SK-N-SH (cell line): ENCODE measurements around the gene LYZL2. TPM values are rescaled to one million over a fixed set of nuclear protein-coding genes. Genes with fewer than 3 reads are reported as not detected.

Experiments used
- CTCF ChIA-PET: fragments of 300-600, 350-600 bp; formaldehyde crosslinking; extraction: SDS; loops from one replicate; lab custom pipeline; 2021; lab: Yijun Ruan, JAX
- POLR2A ChIA-PET: fragments of 350-600 bp; sonication (Branson Sonifier 250); formaldehyde crosslinking; extraction: SDS; loops from one replicate; lab custom pipeline; 2020; ENCODE audit warnings: antibody characterized with exemption, inconsistent platforms; lab: Yijun Ruan, JAX
- DNase-seq: peaks from one replicate; pipeline ENCODE4 v3.0.0; 2012
- H2AFZ ChIP-seq: fragments of 200-600 bp; sonication (generic); 2 replicates; pipeline ENCODE4 v1.8.1; 2016; ENCODE audit warnings: antibody characterized with exemption, mild to moderate bottlenecking, low read depth
- H3F3A ChIP-seq: fragments of 200-600 bp; sonication (generic); replicated peaks from 2 replicates; pipeline ENCODE3; 2016; ENCODE audit warnings: antibody characterized with exemption, mild to moderate bottlenecking; ENCODE audit not compliant: insufficient read depth
- H3K27ac ChIP-seq, 2 experiments: fragments of 200-500 bp in 1 of 2; fragments of 200-600 bp in 1 of 2; sonication (Bioruptor generic) in 1 of 2; sonication (generic), shearing (Covaris generic) in 1 of 2; 2 replicates each; pipeline versions ENCODE4 v1.5.1 to v1.6.1; 2014 to 2016; ENCODE audit warnings: low read depth in 2 of 2, inconsistent platforms in 1 of 2, low read length in 1 of 2, mild to moderate bottlenecking in 1 of 2, mixed read lengths in 1 of 2
- H3K27me3 ChIP-seq: fragments of 200-600 bp; sonication (generic), shearing (Covaris generic); 2 replicates; pipeline ENCODE4 v1.6.1; 2016; ENCODE audit warnings: mixed run types; ENCODE audit not compliant: insufficient read depth
- H3K36me3 ChIP-seq, 2 experiments: fragments of 200-500 bp in 1 of 2; fragments of 200-600 bp in 1 of 2; sonication (Bioruptor generic) in 1 of 2; sonication (generic) in 1 of 2; replicated peaks in 1 of 2; 2 replicates each; pipeline versions ENCODE3 to v1.5.1; 2014 to 2016; ENCODE audit warnings: low read length in 1 of 2, mild to moderate bottlenecking in 1 of 2; ENCODE audit not compliant: insufficient read depth in 2 of 2, control insufficient read depth in 1 of 2
- H3K4me1 ChIP-seq, 2 experiments: fragments of 200-500 bp in 1 of 2; fragments of 200-600 bp in 1 of 2; sonication (Bioruptor generic) in 1 of 2; sonication (generic), shearing (Covaris generic) in 1 of 2; 2 replicates each; pipeline versions ENCODE4 v1.5.1 to v1.6.1; 2014 to 2016; ENCODE audit warnings: low read depth in 1 of 2, low read length in 1 of 2, mixed run types in 1 of 2; ENCODE audit not compliant: insufficient read depth in 2 of 2, control insufficient read depth in 1 of 2
- H3K4me2 ChIP-seq: fragments of 200-600 bp; sonication (generic), shearing (Covaris generic); 2 replicates; pipeline ENCODE4 v1.6.1; 2017; ENCODE audit warnings: mixed run types
- H3K4me3 ChIP-seq, 2 experiments: fragments of 200-500 bp in 1 of 2; fragments of 200-600 bp in 1 of 2; sonication (Bioruptor generic) in 1 of 2; sonication (generic), shearing (Covaris generic) in 1 of 2; 2 replicates each; pipeline versions ENCODE4 v1.5.1 to v1.8.1; 2014 to 2016; ENCODE audit warnings: low read depth in 2 of 2, inconsistent platforms in 1 of 2, low read length in 1 of 2, mild to moderate bottlenecking in 1 of 2, mixed read lengths in 1 of 2, moderate library complexity in 1 of 2
- H3K79me2 ChIP-seq: fragments of 200-600 bp; sonication (generic); 2 replicates; pipeline ENCODE4 v1.8.1; 2017; ENCODE audit warnings: mild to moderate bottlenecking; ENCODE audit not compliant: insufficient read depth
- H3K9ac ChIP-seq: fragments of 200-600 bp; sonication (generic); 2 replicates; pipeline ENCODE4 v1.6.1; 2017; ENCODE audit warnings: mixed run types
- H3K9me2 ChIP-seq: fragments of 200-600 bp; sonication (generic); 2 replicates; pipeline ENCODE4 v1.6.1; 2017; ENCODE audit warnings: mixed run types
- H3K9me3 ChIP-seq: fragments of 200-600 bp; sonication (generic); 2 replicates; pipeline ENCODE4 v1.6.1; 2017; ENCODE audit warnings: mixed run types, mild to moderate bottlenecking, moderate library complexity
- H4K20me1 ChIP-seq: fragments of 200-600 bp; sonication (generic); 2 replicates; pipeline ENCODE4 v1.6.1; 2017; ENCODE audit warnings: mild to moderate bottlenecking, mixed run types; ENCODE audit not compliant: insufficient read depth
- CHD2 ChIP-seq: fragments of 150-350 bp; IDR thresholded peaks from 2 replicates; pipeline ENCODE4 v1.6.1; 2018; ENCODE audit warnings: low read length; ENCODE audit not compliant: partially characterized antibody
- ELF1 ChIP-seq: IDR thresholded peaks from 2 replicates; pipeline ENCODE4 v1.4.0; 2012
- FOSL2 ChIP-seq: IDR thresholded peaks from 2 replicates; pipeline ENCODE4 v1.4.0; 2012; ENCODE audit warnings: low read depth, mild to moderate bottlenecking, moderate library complexity, borderline replicate concordance
- FOXJ3 ChIP-seq: sonication (generic); formaldehyde crosslinking; IDR thresholded peaks from 2 replicates; pipeline ENCODE4 v1.5.1; 2020; ENCODE audit warnings: mild to moderate bottlenecking, missing genetic modification reagents
- FOXM1 ChIP-seq: IDR thresholded peaks from 2 replicates; pipeline ENCODE4 v1.4.0; 2012; ENCODE audit warnings: low read depth, mild to moderate bottlenecking
- GABPA ChIP-seq: IDR thresholded peaks from 2 replicates; pipeline ENCODE4 v1.4.0; 2012; ENCODE audit warnings: low read depth, mild to moderate bottlenecking
- JUND ChIP-seq: IDR thresholded peaks from 2 replicates; pipeline ENCODE4 v1.4.0; 2012
- NFIC ChIP-seq: IDR thresholded peaks from 2 replicates; pipeline ENCODE4 v1.4.0; 2012; ENCODE audit warnings: borderline replicate concordance
- NRF1 ChIP-seq: IDR thresholded peaks from 2 replicates; pipeline ENCODE4 v1.6.1; 2012; ENCODE audit warnings: low read depth, mild to moderate bottlenecking, low read length
- POLR2AphosphoS5 ChIP-seq: IDR thresholded peaks from 2 replicates; pipeline ENCODE4 v1.6.1; 2012; ENCODE audit warnings: low read depth, low read length
- RAD21 ChIP-seq: IDR thresholded peaks from 2 replicates; pipeline ENCODE4 v1.6.1; 2012; ENCODE audit warnings: mild to moderate bottlenecking, low read length
- RCOR1 ChIP-seq: fragments of 150-350 bp; IDR thresholded peaks from 2 replicates; pipeline ENCODE4 v1.6.1; 2017; ENCODE audit warnings: antibody characterized with exemption, low read length
- RFX5 ChIP-seq: IDR thresholded peaks from 2 replicates; pipeline ENCODE4 v1.6.1; 2012; ENCODE audit warnings: mild to moderate bottlenecking, improper control_type of control experiment, low read length
- RXRA ChIP-seq: IDR thresholded peaks from 2 replicates; pipeline ENCODE4 v1.4.0; 2012; ENCODE audit warnings: low read depth, mild to moderate bottlenecking, borderline replicate concordance
- SIN3A ChIP-seq: IDR thresholded peaks from 2 replicates; pipeline ENCODE4 v1.6.1; 2012; ENCODE audit warnings: low read depth, mild to moderate bottlenecking, low read length, moderate library complexity, borderline replicate concordance
- SMC3 ChIP-seq: IDR thresholded peaks from 2 replicates; pipeline ENCODE4 v1.6.1; 2012; ENCODE audit warnings: low read depth, low read length, improper control_type of control experiment
- TAF1 ChIP-seq: IDR thresholded peaks from 2 replicates; pipeline ENCODE4 v1.6.1; 2012; ENCODE audit warnings: low read depth, mild to moderate bottlenecking, low read length, moderate library complexity, borderline replicate concordance
- WGBS: methylation state at CpG from one replicate; pipeline ENCODE4 v1.1.6; 2017; ENCODE audit warnings: low lambda C conversion rate; 5-methylcytosine and 5-hydroxymethylcytosine counted together
- polyA plus RNA-seq, 3 experiments: library from polyadenylated mRNA; depleted of rRNA; stranded (reverse); fragments of >200 nt; gene quantifications; 2 replicates each; pipeline ENCODE4 v1.2.3, GENCODE V29; 2012
- TF ChIP-seq, protein P1 (sequence below): IDR thresholded peaks from 2 replicates; pipeline ENCODE4 v1.4.0; 2012; ENCODE audit warnings: low read depth, borderline replicate concordance
- TF ChIP-seq, protein P2 (sequence below): fragments of 200-600 bp; sonication (generic); IDR thresholded peaks from 2 replicates; pipeline ENCODE4 v1.6.1; 2017; ENCODE audit warnings: antibody characterized with exemption, mild to moderate bottlenecking, moderate library complexity
- TF ChIP-seq, protein P3 (sequence below): IDR thresholded peaks from 2 replicates; pipeline ENCODE4 v1.4.0; 2012; ENCODE audit warnings: low read depth, borderline replicate concordance
- TF ChIP-seq, protein P4 (sequence below): fragments of 150-350 bp; IDR thresholded peaks from 2 replicates; pipeline ENCODE4 v1.6.1; 2016; ENCODE audit warnings: mild to moderate bottlenecking, low read depth, low read length
- TF ChIP-seq, protein P5 (sequence below): IDR thresholded peaks from 2 replicates; pipeline ENCODE4; 2012

LYZL2 gene
- polyA plus RNA-seq, 1 of the 3 experiments (the other 2 are of a cell fraction) = not detected

DNA sequence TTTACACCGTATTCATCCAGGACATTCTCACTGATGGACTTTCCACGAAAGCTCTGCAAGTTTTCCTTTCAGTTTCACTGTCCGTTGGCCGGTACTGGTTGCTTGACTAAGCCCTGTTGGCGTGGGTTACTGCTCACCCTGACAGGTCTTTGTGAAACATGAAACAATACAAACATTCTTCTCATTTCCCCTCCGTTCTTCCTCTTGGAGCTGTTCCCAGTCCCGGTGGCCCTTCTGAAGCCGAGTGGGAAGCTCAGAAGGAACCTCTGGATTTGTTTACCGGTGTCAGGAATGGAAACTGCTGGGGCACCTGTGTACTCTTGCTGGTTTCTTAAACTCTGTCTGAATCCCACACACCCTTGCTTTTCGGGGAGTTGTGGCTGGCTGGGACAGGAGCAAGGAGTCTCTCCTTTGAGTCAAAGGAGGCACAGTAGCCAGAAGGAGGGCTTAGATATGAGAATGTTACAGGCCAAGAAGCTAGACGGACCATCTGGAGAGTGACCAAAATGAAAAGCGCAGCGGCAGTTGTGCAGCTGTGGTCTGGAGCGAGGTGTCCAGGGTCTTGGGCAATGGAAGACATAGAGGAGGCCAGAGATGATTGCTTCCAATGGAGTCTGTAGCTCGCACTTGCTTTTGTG is 45.7 kb downstream of the LYZL2 start (continued):
- no peak for TF ChIP-seq RFX5
- TF ChIP-seq NFIC = peak; percentile 62; the same call in 1 of the 2 replicates
- TF ChIP-seq, protein P1, sequence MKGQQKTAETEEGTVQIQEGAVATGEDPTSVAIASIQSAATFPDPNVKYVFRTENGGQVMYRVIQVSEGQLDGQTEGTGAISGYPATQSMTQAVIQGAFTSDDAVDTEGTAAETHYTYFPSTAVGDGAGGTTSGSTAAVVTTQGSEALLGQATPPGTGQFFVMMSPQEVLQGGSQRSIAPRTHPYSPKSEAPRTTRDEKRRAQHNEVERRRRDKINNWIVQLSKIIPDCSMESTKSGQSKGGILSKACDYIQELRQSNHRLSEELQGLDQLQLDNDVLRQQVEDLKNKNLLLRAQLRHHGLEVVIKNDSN = no peak
- no peak for TF ChIP-seq GABPA
- TF ChIP-seq, protein P2, sequence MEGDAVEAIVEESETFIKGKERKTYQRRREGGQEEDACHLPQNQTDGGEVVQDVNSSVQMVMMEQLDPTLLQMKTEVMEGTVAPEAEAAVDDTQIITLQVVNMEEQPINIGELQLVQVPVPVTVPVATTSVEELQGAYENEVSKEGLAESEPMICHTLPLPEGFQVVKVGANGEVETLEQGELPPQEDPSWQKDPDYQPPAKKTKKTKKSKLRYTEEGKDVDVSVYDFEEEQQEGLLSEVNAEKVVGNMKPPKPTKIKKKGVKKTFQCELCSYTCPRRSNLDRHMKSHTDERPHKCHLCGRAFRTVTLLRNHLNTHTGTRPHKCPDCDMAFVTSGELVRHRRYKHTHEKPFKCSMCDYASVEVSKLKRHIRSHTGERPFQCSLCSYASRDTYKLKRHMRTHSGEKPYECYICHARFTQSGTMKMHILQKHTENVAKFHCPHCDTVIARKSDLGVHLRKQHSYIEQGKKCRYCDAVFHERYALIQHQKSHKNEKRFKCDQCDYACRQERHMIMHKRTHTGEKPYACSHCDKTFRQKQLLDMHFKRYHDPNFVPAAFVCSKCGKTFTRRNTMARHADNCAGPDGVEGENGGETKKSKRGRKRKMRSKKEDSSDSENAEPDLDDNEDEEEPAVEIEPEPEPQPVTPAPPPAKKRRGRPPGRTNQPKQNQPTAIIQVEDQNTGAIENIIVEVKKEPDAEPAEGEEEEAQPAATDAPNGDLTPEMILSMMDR = no peak
- no peak for TF ChIP-seq RXRA

DNA sequence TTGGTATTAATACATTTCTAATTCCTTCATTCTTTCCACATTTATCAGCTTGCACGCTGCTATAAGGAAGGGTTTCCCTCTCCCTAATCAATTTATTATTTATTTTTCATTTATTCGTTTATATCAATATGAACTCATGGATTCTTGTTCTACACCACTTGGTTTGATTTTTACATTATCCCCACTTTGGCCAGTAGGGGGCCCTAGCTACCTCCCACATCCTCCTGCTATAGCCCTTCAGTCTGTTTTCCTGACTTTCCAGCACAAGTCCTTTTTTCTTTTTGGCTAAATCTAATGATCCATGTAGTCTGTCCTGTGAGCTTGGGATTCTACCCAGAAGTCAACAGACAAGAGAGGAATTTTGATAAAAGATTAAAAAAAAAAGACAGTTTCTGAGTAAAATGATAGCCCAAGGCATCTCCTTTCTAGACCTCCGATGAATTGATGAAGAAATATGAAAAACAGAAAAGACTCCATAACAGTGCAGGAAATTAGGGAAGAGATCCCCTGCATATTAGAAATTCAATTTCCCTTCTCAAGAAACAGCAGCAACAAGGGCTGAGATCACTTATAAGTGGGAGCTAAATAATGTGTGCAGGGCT is 47.7 kb downstream of the LYZL2 start:
- H3K9me3 ChIP-seq = no peaks in the 10 kb centered on the region
- no peaks in the 10 kb centered on the region for H3K36me3 ChIP-seq
- ChIA-PET POLR2A (no interaction called here), CTCF (interaction anchor here (0.6 to 3.8 kb wide), 29 partner anchors 9 to 561 kb away, joined by 3 to 52 read pairs (median 5); no protein-coding TSS in a partner anchor)
- H3F3A ChIP-seq = peaks cover 5% of the 10 kb centered on the region
- peaks cover 3 to 4% of the 10 kb centered on the region in 2 experiments; a peak in 2 of 4 replicates for H3K4me1 ChIP-seq
- DNase-seq = peak; percentile 68
- no peaks in the 10 kb centered on the region for H4K20me1 ChIP-seq
- no peaks in the 10 kb centered on the region for H3K9me2 ChIP-seq
- WGBS = 36% methylated on average over 3 of the region's 3 CpGs
- no peak overlapping the region for H3K27ac ChIP-seq
- H3K27me3 ChIP-seq = no peaks in the 10 kb centered on the region
- H2AFZ ChIP-seq = no peak overlapping the region
- no peak overlapping the region for H3K4me2 ChIP-seq
- H3K79me2 ChIP-seq = no peaks in the 10 kb centered on the region
- no peak overlapping the region; a peak in 1 of 4 replicates for H3K4me3 ChIP-seq
- H3K9ac ChIP-seq = no peak overlapping the region
- TF ChIP-seq CHD2 = no peak
- no peak for TF ChIP-seq FOSL2
- TF ChIP-seq SIN3A = no peak
- TF ChIP-seq TAF1 = no peak
- TF ChIP-seq, protein P2 = peak; percentile 89
- no peak for TF ChIP-seq NRF1
- TF ChIP-seq GABPA = no peak
- TF ChIP-seq FOXJ3 = no peak
- TF ChIP-seq FOXM1 = no peak
- TF ChIP-seq POLR2AphosphoS5 = no peak
- TF ChIP-seq, protein P3, sequence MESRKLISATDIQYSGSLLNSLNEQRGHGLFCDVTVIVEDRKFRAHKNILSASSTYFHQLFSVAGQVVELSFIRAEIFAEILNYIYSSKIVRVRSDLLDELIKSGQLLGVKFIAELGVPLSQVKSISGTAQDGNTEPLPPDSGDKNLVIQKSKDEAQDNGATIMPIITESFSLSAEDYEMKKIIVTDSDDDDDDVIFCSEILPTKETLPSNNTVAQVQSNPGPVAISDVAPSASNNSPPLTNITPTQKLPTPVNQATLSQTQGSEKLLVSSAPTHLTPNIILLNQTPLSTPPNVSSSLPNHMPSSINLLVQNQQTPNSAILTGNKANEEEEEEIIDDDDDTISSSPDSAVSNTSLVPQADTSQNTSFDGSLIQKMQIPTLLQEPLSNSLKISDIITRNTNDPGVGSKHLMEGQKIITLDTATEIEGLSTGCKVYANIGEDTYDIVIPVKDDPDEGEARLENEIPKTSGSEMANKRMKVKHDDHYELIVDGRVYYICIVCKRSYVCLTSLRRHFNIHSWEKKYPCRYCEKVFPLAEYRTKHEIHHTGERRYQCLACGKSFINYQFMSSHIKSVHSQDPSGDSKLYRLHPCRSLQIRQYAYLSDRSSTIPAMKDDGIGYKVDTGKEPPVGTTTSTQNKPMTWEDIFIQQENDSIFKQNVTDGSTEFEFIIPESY = no peak
- TF ChIP-seq, protein P4, sequence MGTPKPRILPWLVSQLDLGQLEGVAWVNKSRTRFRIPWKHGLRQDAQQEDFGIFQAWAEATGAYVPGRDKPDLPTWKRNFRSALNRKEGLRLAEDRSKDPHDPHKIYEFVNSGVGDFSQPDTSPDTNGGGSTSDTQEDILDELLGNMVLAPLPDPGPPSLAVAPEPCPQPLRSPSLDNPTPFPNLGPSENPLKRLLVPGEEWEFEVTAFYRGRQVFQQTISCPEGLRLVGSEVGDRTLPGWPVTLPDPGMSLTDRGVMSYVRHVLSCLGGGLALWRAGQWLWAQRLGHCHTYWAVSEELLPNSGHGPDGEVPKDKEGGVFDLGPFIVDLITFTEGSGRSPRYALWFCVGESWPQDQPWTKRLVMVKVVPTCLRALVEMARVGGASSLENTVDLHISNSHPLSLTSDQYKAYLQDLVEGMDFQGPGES = no peak
- TF ChIP-seq, protein P5, sequence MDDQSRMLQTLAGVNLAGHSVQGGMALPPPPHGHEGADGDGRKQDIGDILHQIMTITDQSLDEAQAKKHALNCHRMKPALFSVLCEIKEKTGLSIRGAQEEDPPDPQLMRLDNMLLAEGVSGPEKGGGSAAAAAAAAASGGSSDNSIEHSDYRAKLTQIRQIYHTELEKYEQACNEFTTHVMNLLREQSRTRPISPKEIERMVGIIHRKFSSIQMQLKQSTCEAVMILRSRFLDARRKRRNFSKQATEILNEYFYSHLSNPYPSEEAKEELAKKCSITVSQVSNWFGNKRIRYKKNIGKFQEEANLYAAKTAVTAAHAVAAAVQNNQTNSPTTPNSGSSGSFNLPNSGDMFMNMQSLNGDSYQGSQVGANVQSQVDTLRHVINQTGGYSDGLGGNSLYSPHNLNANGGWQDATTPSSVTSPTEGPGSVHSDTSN = no peak
- peak; percentile 19; the same call in 1 of the 2 replicates for TF ChIP-seq SMC3
- no peak for TF ChIP-seq RCOR1
- peak; percentile 59 for TF ChIP-seq RAD21
- no peak for TF ChIP-seq JUND
- TF ChIP-seq ELF1 = no peak
